ENCODE data around the gene ARRDC2. TPM values are rescaled to one million over a fixed set of nuclear protein-coding genes. Genes with fewer than 3 reads are reported as not detected.

ARRDC2 gene
- total RNA-seq, 1 donor from 2014 or later, result 15.4 TPM

- H3K4me1 Mint-ChIP-seq (ENCODE audit: unreplicated experiment), result peaks cover 63% of the 10 kb centered on the region
- no peaks in the 10 kb centered on the region for H3K27me3 Mint-ChIP-seq (ENCODE audit: unreplicated experiment)
- no peak for DNase-seq (ENCODE audit: extremely low spot score, unreplicated experiment)
- H3K4me3 Mint-ChIP-seq (ENCODE audit: unreplicated experiment), result no peak overlapping the region
- TF ChIP-seq CTCF (IDR thresholded peaks at IDR 0.05), result no peak
- no peaks in the 10 kb centered on the region for H3K9me3 Mint-ChIP-seq (ENCODE audit: unreplicated experiment)
- peaks cover 24% of the 10 kb centered on the region for H3K36me3 Mint-ChIP-seq (ENCODE audit: unreplicated experiment)
- peak overlapping the region; percentile 85 for H3K27ac Mint-ChIP-seq (ENCODE audit: unreplicated experiment)
Observed at GRCh38 chr19:18016209-18016910, 8.4 kb downstream of the ARRDC2 start.

- Mint-ChIP-seq H3K9me3 (ENCODE audit: unreplicated experiment) (no peaks in the 10 kb centered on the region), H3K4me1 (ENCODE audit: unreplicated experiment) (peaks cover 73% of the 10 kb centered on the region), H3K36me3 (ENCODE audit: unreplicated experiment) (peaks cover 24% of the 10 kb centered on the region), H3K27me3 (ENCODE audit: unreplicated experiment) (no peaks in the 10 kb centered on the region), H3K4me3 (ENCODE audit: unreplicated experiment) (no peak overlapping the region), H3K27ac (ENCODE audit: unreplicated experiment) (peak overlapping the region; percentile 85)
- DNase-seq (ENCODE audit: extremely low spot score, unreplicated experiment), result no peak
- TF ChIP-seq CTCF (IDR thresholded peaks at IDR 0.05), result no peak
Observed at GRCh38 chr19:18017275-18018083, 9.5 kb downstream of the ARRDC2 start.

- Mint-ChIP-seq H3K27ac (ENCODE audit: unreplicated experiment) (peak overlapping the region; percentile 98), H3K27me3 (ENCODE audit: unreplicated experiment) (no peaks in the 10 kb centered on the region), H3K36me3 (ENCODE audit: unreplicated experiment) (peaks cover 2% of the 10 kb centered on the region), H3K4me3 (ENCODE audit: unreplicated experiment) (peak overlapping the region; percentile 51), H3K9me3 (ENCODE audit: unreplicated experiment) (no peaks in the 10 kb centered on the region), H3K4me1 (ENCODE audit: unreplicated experiment) (peaks cover 72% of the 10 kb centered on the region)
- peak; percentile 7 for TF ChIP-seq CTCF (IDR thresholded peaks at IDR 0.05)
- DNase-seq (ENCODE audit: extremely low spot score, unreplicated experiment), result no peak
Observed at GRCh38 chr19:18020212-18021085, 12.5 kb downstream of the ARRDC2 start.

- Mint-ChIP-seq H3K4me3 (ENCODE audit: unreplicated experiment) (peak overlapping the region; percentile 30), H3K27ac (ENCODE audit: unreplicated experiment) (peak overlapping the region; percentile 94), H3K36me3 (ENCODE audit: unreplicated experiment) (no peaks in the 10 kb centered on the region), H3K9me3 (ENCODE audit: unreplicated experiment) (no peaks in the 10 kb centered on the region), H3K4me1 (ENCODE audit: unreplicated experiment) (peaks cover 67% of the 10 kb centered on the region), H3K27me3 (ENCODE audit: unreplicated experiment) (no peaks in the 10 kb centered on the region)
- DNase-seq (ENCODE audit: extremely low spot score, unreplicated experiment), result peak; percentile 90
- TF ChIP-seq CTCF (IDR thresholded peaks at IDR 0.05), result no peak
Observed at GRCh38 chr19:18021121-18021755, 13.3 kb downstream of the ARRDC2 start.

All from osteocyte (in vitro differentiated cells).